Measurements from ENCODE around the gene CPN1.

DNA sequence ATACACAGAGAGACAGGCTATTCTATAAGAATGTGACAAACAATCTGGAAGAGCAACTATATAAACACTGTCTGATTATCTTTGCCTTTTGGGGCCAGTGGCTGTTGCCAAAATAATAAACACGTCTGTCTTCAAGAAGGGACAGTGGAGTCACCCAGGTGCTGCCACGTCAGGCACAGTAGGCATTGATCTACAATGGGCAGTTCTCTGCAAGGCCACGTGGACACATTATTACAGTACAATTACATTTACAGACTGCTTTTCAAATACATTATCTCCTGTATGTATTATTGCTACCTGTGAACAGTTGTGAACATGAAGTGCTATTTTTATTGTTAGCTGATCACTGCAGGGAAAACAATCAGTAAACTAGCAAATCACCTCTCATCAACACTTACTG lies 86.0 kb downstream of the CPN1 start:
- TF ChIP-seq POLR2A (IDR thresholded peaks at IDR 0.05): no peak
- TF ChIP-seq, protein P1, sequence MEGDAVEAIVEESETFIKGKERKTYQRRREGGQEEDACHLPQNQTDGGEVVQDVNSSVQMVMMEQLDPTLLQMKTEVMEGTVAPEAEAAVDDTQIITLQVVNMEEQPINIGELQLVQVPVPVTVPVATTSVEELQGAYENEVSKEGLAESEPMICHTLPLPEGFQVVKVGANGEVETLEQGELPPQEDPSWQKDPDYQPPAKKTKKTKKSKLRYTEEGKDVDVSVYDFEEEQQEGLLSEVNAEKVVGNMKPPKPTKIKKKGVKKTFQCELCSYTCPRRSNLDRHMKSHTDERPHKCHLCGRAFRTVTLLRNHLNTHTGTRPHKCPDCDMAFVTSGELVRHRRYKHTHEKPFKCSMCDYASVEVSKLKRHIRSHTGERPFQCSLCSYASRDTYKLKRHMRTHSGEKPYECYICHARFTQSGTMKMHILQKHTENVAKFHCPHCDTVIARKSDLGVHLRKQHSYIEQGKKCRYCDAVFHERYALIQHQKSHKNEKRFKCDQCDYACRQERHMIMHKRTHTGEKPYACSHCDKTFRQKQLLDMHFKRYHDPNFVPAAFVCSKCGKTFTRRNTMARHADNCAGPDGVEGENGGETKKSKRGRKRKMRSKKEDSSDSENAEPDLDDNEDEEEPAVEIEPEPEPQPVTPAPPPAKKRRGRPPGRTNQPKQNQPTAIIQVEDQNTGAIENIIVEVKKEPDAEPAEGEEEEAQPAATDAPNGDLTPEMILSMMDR (IDR thresholded peaks at IDR 0.05): no peak
